ENCODE data around the gene WDR4. TPM values are rescaled to one million over a fixed set of nuclear protein-coding genes. Genes with fewer than 3 reads are reported as not detected.
A peak's percentile ranks its signal among the peaks of the same experiment; 100 is the strongest.

Gene WDR4
- total and polyA plus RNA-seq, 12 donors, result 3.7 to 9.8 (median 4.5) TPM

DNA sequence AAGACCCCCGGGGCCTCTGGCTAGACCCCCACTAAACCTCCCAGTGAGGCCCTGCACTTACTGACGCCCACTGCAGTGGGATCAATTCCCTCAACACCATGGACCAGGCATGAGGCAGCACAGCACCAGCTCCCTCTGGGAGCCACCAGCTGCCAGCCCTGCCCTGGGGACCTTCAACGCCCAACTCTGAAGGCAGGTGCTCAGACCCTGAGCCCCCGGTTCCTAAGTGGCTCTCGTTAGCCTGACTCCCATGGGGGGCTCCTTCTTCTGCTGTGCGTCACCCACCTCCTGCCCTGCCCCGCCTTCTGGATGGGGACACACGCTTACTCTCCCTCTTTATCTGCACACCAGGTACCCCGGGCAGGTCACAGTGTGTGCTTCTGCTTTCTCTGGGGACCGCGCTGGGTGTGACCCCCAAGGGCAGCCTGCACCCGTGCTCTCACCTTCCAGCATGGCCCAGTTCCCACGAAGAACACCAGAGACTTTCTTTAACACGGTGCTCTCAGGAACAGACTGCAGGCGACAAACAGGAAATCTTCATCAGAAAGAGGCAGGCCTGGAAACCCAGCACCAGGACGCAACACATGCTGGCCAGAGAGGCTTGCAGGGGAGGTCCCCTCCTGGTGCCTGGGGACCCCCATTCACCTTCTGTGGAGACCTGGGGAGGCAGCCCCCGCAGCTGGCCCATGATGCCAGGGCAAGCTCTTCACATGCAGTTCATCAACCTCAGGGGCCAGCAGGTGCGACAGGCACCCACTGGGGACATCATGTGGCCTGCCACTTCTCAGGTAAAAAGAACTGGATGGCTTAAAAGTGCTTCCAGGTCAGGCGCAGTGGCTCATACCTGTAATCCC lies 27.3 kb downstream of the WDR4 start:
- H3K36me3 ChIP-seq, result peaks cover 0 to 92% (median 67%) of the 10 kb centered on the region in 9 donors
- no peaks in the 10 kb centered on the region for H3K9me3 ChIP-seq
- TF ChIP-seq, protein P1, sequence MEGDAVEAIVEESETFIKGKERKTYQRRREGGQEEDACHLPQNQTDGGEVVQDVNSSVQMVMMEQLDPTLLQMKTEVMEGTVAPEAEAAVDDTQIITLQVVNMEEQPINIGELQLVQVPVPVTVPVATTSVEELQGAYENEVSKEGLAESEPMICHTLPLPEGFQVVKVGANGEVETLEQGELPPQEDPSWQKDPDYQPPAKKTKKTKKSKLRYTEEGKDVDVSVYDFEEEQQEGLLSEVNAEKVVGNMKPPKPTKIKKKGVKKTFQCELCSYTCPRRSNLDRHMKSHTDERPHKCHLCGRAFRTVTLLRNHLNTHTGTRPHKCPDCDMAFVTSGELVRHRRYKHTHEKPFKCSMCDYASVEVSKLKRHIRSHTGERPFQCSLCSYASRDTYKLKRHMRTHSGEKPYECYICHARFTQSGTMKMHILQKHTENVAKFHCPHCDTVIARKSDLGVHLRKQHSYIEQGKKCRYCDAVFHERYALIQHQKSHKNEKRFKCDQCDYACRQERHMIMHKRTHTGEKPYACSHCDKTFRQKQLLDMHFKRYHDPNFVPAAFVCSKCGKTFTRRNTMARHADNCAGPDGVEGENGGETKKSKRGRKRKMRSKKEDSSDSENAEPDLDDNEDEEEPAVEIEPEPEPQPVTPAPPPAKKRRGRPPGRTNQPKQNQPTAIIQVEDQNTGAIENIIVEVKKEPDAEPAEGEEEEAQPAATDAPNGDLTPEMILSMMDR (IDR thresholded peaks at IDR 0.05), result no peak
- no peaks in the 10 kb centered on the region for H3K27me3 ChIP-seq
- H3K27ac ChIP-seq, result no peak overlapping the region
- no peak for ATAC-seq
- DNase-seq, result no peak
- intact Hi-C loops (cut with DNase I), result no loop called here
- H3K4me3 ChIP-seq, result no peak overlapping the region
- WGBS, 2 donors, result 94% methylated on average over 19 of the region's 19 CpGs
- no peaks in the 10 kb centered on the region for H3K4me1 ChIP-seq

DNA sequence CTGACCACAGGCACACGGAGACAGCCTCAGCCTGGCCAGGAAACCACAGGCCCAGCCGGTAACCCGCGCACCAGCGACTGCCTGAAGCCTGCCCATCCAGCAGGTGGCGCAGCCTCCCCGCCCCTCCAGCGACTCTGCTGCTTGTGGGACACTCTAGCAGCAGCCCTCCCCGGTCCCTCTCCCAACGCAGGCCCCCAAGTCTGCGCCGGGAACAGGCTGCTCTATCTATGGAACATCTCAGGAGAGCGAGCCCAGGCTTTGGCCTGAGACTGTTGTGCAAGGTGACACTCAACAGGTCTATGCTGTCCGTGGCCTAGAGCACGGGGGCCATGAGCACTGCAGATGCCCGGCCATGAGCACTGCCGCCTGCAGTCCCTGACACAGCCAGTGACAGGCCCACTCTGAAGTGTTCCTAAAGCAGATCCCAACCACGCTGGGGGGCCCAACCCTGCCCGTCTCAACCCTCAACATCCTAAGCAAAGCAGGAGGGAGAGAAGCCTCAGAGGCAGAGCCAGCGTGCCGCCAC lies 28.4 kb downstream of the WDR4 start:
- TF ChIP-seq, protein P1 (IDR thresholded peaks at IDR 0.05), result peak in 6 of 9 donors; percentile 13 to 52 (median 24)
- intact Hi-C loops (cut with DNase I), result no loop called here
- peaks cover 0 to 92% (median 62%) of the 10 kb centered on the region in 9 donors for H3K36me3 ChIP-seq
- DNase-seq, result no peak
- peak in 3 of 8 donors; percentile 14 to 32 (median 25) for ATAC-seq
- H3K4me3 ChIP-seq, result no peak overlapping the region
- WGBS, 2 donors, result 86 to 90% methylated on average over 21 of the region's 21 CpGs
- no peaks in the 10 kb centered on the region for H3K27me3 ChIP-seq
- peaks cover 0 to under 1% (median 0%) of the 10 kb centered on the region in 9 donors for H3K4me1 ChIP-seq
- no peaks in the 10 kb centered on the region for H3K9me3 ChIP-seq
- H3K27ac ChIP-seq, result no peak overlapping the region

DNA sequence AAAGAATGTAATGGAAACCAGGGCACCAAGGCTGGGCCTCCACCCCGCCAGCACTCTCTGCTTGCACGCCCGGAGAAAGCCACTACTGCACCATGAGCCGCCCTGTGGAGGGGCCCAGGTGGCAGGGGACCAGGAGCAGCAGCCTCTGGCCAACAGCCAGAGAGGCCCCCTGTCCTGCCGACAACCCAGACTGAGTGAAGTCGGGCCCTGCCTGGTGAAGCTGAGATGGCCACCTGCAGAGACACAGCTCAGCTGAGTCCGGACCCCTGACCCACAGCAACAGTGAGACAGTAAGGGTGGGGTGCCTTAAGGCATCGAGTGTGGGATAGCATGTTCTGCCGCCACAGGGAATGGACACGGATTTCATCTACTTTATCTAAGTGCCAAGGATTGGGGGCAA lies 28.9 kb downstream of the WDR4 start:
- no peak overlapping the region for H3K4me3 ChIP-seq
- ATAC-seq, result no peak
- peaks cover 0 to 5% (median 0%) of the 10 kb centered on the region in 9 donors for H3K4me1 ChIP-seq
- no peaks in the 10 kb centered on the region for H3K27me3 ChIP-seq
- no peaks in the 10 kb centered on the region for H3K9me3 ChIP-seq
- intact Hi-C loops (cut with DNase I), result no loop called here
- DNase-seq, result no peak
- WGBS, 2 donors, result 93 to 94% methylated on average over 10 of the region's 10 CpGs
- TF ChIP-seq, protein P1 (IDR thresholded peaks at IDR 0.05), result no peak
- peaks cover 0 to 92% (median 57%) of the 10 kb centered on the region in 9 donors for H3K36me3 ChIP-seq
- H3K27ac ChIP-seq, result no peak overlapping the region

DNA sequence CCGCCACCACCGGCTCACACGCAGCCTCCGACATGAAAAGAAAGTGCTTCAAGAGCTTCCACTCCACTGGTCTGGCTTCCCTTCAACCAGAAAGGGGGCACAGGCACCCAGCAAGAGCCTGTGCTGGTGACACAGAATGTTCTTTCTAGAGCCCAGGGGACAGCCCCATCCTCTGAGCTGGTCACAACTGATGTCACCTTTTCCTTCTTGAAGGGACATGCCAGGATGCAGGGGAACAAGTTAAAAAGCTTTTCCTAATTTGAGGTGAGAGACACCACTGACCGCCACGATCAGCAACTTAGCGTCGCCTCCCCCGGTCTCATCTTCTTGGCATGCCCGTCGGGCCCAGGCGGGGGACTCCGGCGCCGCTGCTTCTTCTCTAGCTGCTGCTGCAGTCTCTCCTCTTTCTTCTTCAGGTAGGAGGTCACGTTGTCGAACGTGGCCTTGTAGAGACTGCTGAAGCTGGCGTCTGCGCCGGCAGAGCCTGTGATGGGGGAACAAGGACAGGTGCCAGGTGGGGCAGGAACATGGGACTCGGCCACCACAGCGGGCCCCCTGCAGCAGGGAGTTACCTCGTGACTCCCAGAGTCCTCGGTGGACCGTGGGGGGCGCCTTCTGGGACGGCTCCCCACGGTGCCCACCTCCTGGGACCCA lies 29.5 kb downstream of the WDR4 start:
- WGBS, 2 donors, result 95 to 96% methylated on average over 29 of the region's 29 CpGs
- Histone ChIP-seq H3K4me3 (no peak overlapping the region), H3K9me3 (no peaks in the 10 kb centered on the region), H3K27ac (no peak overlapping the region), H3K27me3 (no peaks in the 10 kb centered on the region), H3K4me1 (peaks cover 0 to 11% (median 3%) of the 10 kb centered on the region in 9 donors), H3K36me3 (peaks cover 0 to 92% (median 52%) of the 10 kb centered on the region in 9 donors)
- ATAC-seq (no peak), DNase-seq (no peak)
- TF ChIP-seq, protein P1 (IDR thresholded peaks at IDR 0.05), result no peak
- intact Hi-C loops (cut with DNase I), result loop anchor here in 1 of 10 donors (10.0 kb wide), 1 partner anchor 55 kb away; no protein-coding TSS in a partner anchor

All from heart right ventricle (tissue), 16 donors.